ENCODE data around the gene HES6. TPM values are rescaled to one million over a fixed set of nuclear protein-coding genes. Genes with fewer than 3 reads are reported as not detected.
A peak's percentile ranks its signal among the peaks of the same experiment; 100 is the strongest.

Gene HES6
- total RNA-seq, 4 donors from 2014 or later, result 9.5 to 33.3 (median 10.2) TPM; not detected in 1

- no peak for DNase-seq
- Histone ChIP-seq H3K36me3 (no peaks in the 10 kb centered on the region), H3K4me1 (no peaks in the 10 kb centered on the region), H3K27ac (no peak overlapping the region), H3K4me3 (no peak overlapping the region), H3K9me3 (no peaks in the 10 kb centered on the region), H3K27me3 (no peaks in the 10 kb centered on the region)
- intact Hi-C loops (cut with DNase I; ENCODE audit: low total_unique reads), result loop anchor here (10.0 kb wide), 1 partner anchor 61 kb away; the partner anchor contains the start of gene ILKAP
- TF ChIP-seq, protein P1, sequence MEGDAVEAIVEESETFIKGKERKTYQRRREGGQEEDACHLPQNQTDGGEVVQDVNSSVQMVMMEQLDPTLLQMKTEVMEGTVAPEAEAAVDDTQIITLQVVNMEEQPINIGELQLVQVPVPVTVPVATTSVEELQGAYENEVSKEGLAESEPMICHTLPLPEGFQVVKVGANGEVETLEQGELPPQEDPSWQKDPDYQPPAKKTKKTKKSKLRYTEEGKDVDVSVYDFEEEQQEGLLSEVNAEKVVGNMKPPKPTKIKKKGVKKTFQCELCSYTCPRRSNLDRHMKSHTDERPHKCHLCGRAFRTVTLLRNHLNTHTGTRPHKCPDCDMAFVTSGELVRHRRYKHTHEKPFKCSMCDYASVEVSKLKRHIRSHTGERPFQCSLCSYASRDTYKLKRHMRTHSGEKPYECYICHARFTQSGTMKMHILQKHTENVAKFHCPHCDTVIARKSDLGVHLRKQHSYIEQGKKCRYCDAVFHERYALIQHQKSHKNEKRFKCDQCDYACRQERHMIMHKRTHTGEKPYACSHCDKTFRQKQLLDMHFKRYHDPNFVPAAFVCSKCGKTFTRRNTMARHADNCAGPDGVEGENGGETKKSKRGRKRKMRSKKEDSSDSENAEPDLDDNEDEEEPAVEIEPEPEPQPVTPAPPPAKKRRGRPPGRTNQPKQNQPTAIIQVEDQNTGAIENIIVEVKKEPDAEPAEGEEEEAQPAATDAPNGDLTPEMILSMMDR (IDR thresholded peaks at IDR 0.05), result no peak
- TF ChIP-seq POLR2A (IDR thresholded peaks at IDR 0.05), result no peak
Measured at GRCh38 chr2:238265605-238266004, 25.8 kb upstream of the HES6 start.

GRCh38 chr2:238264072-238264460 lies 24.2 kb upstream of the HES6 start:
- intact Hi-C loops (cut with DNase I; ENCODE audit: low total_unique reads), result loop anchor here (10.0 kb wide), 1 partner anchor 59 kb away; the partner anchor contains the start of gene ILKAP
- H3K27ac ChIP-seq, result peak overlapping the region; percentile 8 to 78
- no peak for TF ChIP-seq POLR2A (IDR thresholded peaks at IDR 0.05)
- H3K4me1 ChIP-seq, result no peaks in the 10 kb centered on the region
- H3K27me3 ChIP-seq, result no peaks in the 10 kb centered on the region
- H3K36me3 ChIP-seq, result no peaks in the 10 kb centered on the region
- no peaks in the 10 kb centered on the region for H3K9me3 ChIP-seq
- no peak for DNase-seq
- H3K4me3 ChIP-seq, result no peak overlapping the region

- H3K4me1 ChIP-seq, result no peaks in the 10 kb centered on the region
- H3K9me3 ChIP-seq, result no peaks in the 10 kb centered on the region
- H3K4me3 ChIP-seq, result no peak overlapping the region
- intact Hi-C loops (cut with DNase I; ENCODE audit: low total_unique reads), result loop anchor here (2.0 to 10.0 kb wide), 2 partner anchors 59 to 407 kb away; partner anchors contain the start of gene ILKAP
- H3K27ac ChIP-seq, result peak overlapping the region; percentile 64 to 78
- DNase-seq, result peak; percentile 93 to 95
- no peaks in the 10 kb centered on the region for H3K36me3 ChIP-seq
- no peaks in the 10 kb centered on the region for H3K27me3 ChIP-seq
- TF ChIP-seq, protein P1 (IDR thresholded peaks at IDR 0.05), result peak; percentile 76 to 91 (median 86)
- TF ChIP-seq POLR2A (IDR thresholded peaks at IDR 0.05), result peak in 1 of 2 donors; percentile 12
Measured at GRCh38 chr2:238263204-238264071, 23.6 kb upstream of the HES6 start.

DNA sequence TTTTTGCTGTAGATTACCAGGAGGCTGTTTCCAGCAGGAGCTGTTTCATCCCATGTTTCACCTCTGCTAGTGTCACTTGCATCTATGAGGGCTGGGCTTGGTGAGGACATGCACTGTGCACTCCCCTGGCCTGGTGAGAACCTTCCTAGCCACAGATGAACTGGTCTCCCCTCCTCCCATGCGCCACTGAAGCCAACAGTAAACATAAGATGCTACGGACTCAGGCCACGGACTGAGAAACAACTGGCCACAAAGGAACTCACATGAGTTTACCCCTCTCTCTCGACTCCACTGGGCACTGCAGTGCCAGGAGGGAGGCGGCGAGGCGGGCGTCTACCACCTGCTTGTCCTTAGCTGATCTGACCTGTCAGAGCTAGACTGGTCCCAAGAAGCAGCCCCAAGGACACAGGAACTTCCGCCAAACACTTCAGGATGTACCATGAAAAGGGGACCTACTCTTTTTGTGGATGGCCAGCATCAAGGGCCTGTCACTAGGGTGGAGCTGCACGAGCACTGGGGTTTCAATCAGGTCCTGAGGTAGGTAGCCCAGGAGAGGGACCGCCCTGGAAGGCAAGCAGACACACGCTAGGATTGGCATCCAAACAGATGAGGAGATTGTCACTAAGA lies 22.8 kb upstream of the HES6 start:
- DNase-seq, result no peak
- no peaks in the 10 kb centered on the region for H3K36me3 ChIP-seq
- intact Hi-C loops (cut with DNase I; ENCODE audit: low total_unique reads), result loop anchor here (2.0 to 10.0 kb wide), 2 partner anchors 58 to 406 kb away; partner anchors contain the start of gene ILKAP
- no peak overlapping the region for H3K4me3 ChIP-seq
- H3K9me3 ChIP-seq, result no peaks in the 10 kb centered on the region
- H3K4me1 ChIP-seq, result no peaks in the 10 kb centered on the region
- H3K27me3 ChIP-seq, result no peaks in the 10 kb centered on the region
- H3K27ac ChIP-seq, result peak overlapping the region; percentile 64 to 78
- TF ChIP-seq, protein P1 (IDR thresholded peaks at IDR 0.05), result no peak
- no peak for TF ChIP-seq POLR2A (IDR thresholded peaks at IDR 0.05)

DNA sequence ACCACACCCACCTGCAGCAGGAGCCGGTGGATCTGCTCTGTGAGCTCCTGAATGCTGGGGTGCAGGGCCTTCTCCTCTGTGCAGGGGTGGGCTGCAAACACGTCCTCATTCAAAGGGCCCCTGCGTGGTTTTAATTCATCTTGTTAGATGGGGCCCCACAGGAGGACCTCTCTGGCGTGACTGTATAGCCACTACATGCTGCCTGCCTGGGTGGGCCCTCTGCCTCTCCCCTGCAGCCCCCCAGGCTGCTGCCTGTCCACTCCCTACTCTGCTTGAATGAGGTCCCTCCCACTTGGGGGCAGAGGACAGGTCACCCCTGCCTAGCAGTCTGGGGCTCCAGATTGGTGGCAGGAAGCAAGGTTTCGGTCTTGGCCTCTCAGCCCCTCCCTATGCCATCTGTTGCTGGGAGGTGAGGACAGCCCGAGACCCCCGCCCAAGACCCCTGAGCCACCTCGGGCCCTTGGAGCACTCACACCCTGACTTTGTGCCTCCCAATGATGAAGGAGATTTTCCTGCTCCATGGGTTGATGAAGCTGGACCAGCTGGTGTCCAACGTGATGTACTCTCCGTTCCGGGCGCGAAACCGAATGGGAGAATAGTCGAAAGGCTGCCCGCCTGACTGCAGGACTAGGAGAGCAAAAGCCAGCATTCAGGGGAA lies 22.0 kb upstream of the HES6 start:
- TF ChIP-seq POLR2A (IDR thresholded peaks at IDR 0.05), result no peak
- TF ChIP-seq, protein P1 (IDR thresholded peaks at IDR 0.05), result no peak
- H3K4me3 ChIP-seq, result no peak overlapping the region
- H3K36me3 ChIP-seq, result no peaks in the 10 kb centered on the region
- intact Hi-C loops (cut with DNase I; ENCODE audit: low total_unique reads), result loop anchor here (2.0 to 10.0 kb wide), 2 partner anchors 57 to 405 kb away; partner anchors contain the start of gene ILKAP
- no peaks in the 10 kb centered on the region for H3K27me3 ChIP-seq
- no peaks in the 10 kb centered on the region for H3K9me3 ChIP-seq
- H3K27ac ChIP-seq, result peak overlapping the region in 1 of 2 donors; percentile 78
- no peaks in the 10 kb centered on the region for H3K4me1 ChIP-seq
- DNase-seq, result no peak

Data from uterus (tissue), 4 donors.